ENCODE results near the gene MEGF10.

MEGF10 gene

DNA sequence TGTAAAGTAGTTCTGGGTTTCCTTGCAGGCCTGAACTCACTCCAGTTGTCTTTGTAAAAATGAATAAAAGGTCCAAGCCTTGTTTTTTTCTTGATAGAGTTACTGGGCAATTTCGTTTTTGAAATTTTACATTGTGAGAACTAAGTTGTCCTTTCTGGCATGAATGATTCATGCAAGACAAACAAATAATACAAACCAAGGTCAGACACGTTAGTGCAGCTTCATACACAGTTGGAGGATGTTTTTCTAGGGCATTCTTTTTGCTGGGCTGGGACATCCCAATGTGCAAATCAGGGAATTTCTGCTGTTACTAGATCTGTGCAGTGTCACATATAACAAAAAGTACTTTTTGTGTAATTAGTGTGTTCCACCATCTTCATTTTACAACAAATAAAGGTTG is 96.0 kb downstream of the MEGF10 start:
- Histone ChIP-seq H3K36me3 (ENCODE audit: insufficient read depth, low read length) (no peaks in the 10 kb centered on the region), H3K4me3 (ENCODE audit: low read depth in 1 of 2, low read length in 2 of 2) (no peak overlapping the region), H3K4me1 (ENCODE audit: insufficient read depth, low read length) (no peaks in the 10 kb centered on the region), H4K20me1 (ENCODE audit: insufficient read depth, low read length) (no peaks in the 10 kb centered on the region), H3K4me2 (ENCODE audit: insufficient read depth, low read length) (no peak overlapping the region), H3K27me3 (ENCODE audit: insufficient read depth, low read length, poor library complexity) (no peaks in the 10 kb centered on the region), H3K27ac (ENCODE audit: low read length) (no peak overlapping the region), H3K9ac (ENCODE audit: low read depth, low read length) (no peak overlapping the region), H2AFZ (ENCODE audit: low read depth, low read length) (no peak overlapping the region), H3K79me2 (ENCODE audit: insufficient read depth, low read length) (no peaks in the 10 kb centered on the region), H3K9me3 (ENCODE audit: insufficient read depth, low read length, severe bottlenecking) (no peaks in the 10 kb centered on the region)
- no peak for DNase-seq
- ATAC-seq (ENCODE audit: insufficient read depth, low read depth), result no peak
- no peak for TF ChIP-seq EZH2 (IDR thresholded peaks at IDR 0.05; ENCODE audit: borderline replicate concordance, low read depth, low read length, severe bottlenecking)
- TF ChIP-seq, protein P1, sequence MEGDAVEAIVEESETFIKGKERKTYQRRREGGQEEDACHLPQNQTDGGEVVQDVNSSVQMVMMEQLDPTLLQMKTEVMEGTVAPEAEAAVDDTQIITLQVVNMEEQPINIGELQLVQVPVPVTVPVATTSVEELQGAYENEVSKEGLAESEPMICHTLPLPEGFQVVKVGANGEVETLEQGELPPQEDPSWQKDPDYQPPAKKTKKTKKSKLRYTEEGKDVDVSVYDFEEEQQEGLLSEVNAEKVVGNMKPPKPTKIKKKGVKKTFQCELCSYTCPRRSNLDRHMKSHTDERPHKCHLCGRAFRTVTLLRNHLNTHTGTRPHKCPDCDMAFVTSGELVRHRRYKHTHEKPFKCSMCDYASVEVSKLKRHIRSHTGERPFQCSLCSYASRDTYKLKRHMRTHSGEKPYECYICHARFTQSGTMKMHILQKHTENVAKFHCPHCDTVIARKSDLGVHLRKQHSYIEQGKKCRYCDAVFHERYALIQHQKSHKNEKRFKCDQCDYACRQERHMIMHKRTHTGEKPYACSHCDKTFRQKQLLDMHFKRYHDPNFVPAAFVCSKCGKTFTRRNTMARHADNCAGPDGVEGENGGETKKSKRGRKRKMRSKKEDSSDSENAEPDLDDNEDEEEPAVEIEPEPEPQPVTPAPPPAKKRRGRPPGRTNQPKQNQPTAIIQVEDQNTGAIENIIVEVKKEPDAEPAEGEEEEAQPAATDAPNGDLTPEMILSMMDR (IDR thresholded peaks at IDR 0.05; ENCODE audit: borderline replicate concordance, extremely low read depth, low read length, poor library complexity, severe bottlenecking), result no peak

DNA sequence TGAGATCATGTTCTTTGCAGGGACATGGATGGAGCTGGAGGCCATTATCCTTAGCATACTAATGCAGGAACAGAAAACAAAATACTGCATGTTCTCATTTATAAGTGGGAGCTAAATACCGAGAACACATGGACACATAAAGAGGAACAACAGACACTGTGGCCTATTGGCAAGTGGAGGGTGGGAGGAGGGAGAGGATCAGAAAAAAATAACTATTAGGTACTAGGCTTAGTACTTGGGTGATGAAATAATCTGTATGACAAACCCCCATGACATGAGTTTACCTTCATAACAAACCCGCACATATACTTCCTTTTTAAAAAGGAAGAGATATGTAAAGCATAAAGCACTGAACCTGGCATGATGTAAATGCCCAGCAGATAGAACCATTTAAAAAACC is 99.0 kb downstream of the MEGF10 start:
- Histone ChIP-seq H3K4me3 (ENCODE audit: low read depth in 1 of 2, low read length in 2 of 2) (no peak overlapping the region), H3K4me2 (ENCODE audit: insufficient read depth, low read length) (no peak overlapping the region), H3K4me1 (ENCODE audit: insufficient read depth, low read length) (no peaks in the 10 kb centered on the region), H2AFZ (ENCODE audit: low read depth, low read length) (no peak overlapping the region), H3K27ac (ENCODE audit: low read length) (no peak overlapping the region), H3K79me2 (ENCODE audit: insufficient read depth, low read length) (no peaks in the 10 kb centered on the region), H3K9ac (ENCODE audit: low read depth, low read length) (no peak overlapping the region), H3K27me3 (ENCODE audit: insufficient read depth, low read length, poor library complexity) (peaks cover 3% of the 10 kb centered on the region), H4K20me1 (ENCODE audit: insufficient read depth, low read length) (no peaks in the 10 kb centered on the region), H3K9me3 (ENCODE audit: insufficient read depth, low read length, severe bottlenecking) (no peaks in the 10 kb centered on the region), H3K36me3 (ENCODE audit: insufficient read depth, low read length) (no peaks in the 10 kb centered on the region)
- ATAC-seq (ENCODE audit: insufficient read depth, low read depth) (no peak), DNase-seq (no peak)
- no peak for TF ChIP-seq EZH2 (IDR thresholded peaks at IDR 0.05; ENCODE audit: borderline replicate concordance, low read depth, low read length, severe bottlenecking)
- TF ChIP-seq, protein P1 (IDR thresholded peaks at IDR 0.05; ENCODE audit: borderline replicate concordance, extremely low read depth, low read length, poor library complexity, severe bottlenecking), result no peak

DNA sequence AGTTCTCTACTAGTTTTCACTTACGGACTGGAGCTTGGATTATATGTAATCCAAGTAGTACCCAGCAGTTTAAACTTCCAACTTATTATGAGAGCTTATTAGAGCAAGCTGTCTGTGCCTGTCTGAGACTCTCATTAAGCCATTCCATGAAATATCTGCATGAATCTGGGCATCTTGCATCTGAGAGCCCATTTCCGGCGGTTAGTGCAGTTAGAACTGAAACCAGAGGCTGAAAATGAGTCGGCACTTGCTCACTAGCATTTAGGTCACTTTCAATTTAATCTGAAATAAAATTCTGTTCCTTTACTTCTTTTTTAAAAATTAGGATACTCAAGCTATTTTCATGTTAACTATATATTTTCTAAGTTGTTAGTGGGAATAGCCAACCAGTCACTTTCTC is 102.2 kb downstream of the MEGF10 start:
- no peak for ATAC-seq (ENCODE audit: insufficient read depth, low read depth)
- H3K4me3 ChIP-seq (ENCODE audit: low read depth in 1 of 2, low read length in 2 of 2), result no peak overlapping the region

More for the DNA sequence above, 102.2 kb downstream of the MEGF10 start:
- no peaks in the 10 kb centered on the region for H3K9me3 ChIP-seq (ENCODE audit: insufficient read depth, low read length, severe bottlenecking)
- H3K79me2 ChIP-seq (ENCODE audit: insufficient read depth, low read length), result no peaks in the 10 kb centered on the region
- no peaks in the 10 kb centered on the region for H3K36me3 ChIP-seq (ENCODE audit: insufficient read depth, low read length)
- TF ChIP-seq EZH2 (IDR thresholded peaks at IDR 0.05; ENCODE audit: borderline replicate concordance, low read depth, low read length, severe bottlenecking), result no peak
- TF ChIP-seq, protein P1 (IDR thresholded peaks at IDR 0.05; ENCODE audit: borderline replicate concordance, extremely low read depth, low read length, poor library complexity, severe bottlenecking), result no peak
- no peaks in the 10 kb centered on the region for H4K20me1 ChIP-seq (ENCODE audit: insufficient read depth, low read length)
- DNase-seq, result no peak
- no peak overlapping the region for H3K4me2 ChIP-seq (ENCODE audit: insufficient read depth, low read length)
- H3K9ac ChIP-seq (ENCODE audit: low read depth, low read length), result no peak overlapping the region
- H3K27ac ChIP-seq (ENCODE audit: low read length), result no peak overlapping the region
- H3K4me1 ChIP-seq (ENCODE audit: insufficient read depth, low read length), result no peaks in the 10 kb centered on the region
- peaks cover 3% of the 10 kb centered on the region for H3K27me3 ChIP-seq (ENCODE audit: insufficient read depth, low read length, poor library complexity)
- no peak overlapping the region for H2AFZ ChIP-seq (ENCODE audit: low read depth, low read length)
